ENCODE results near the gene FN3KRP.

Gene FN3KRP

GRCh38 chr17:82687375-82687861 lies 29.1 kb upstream of the FN3KRP start:
- no peak for DNase-seq (ENCODE audit: low read depth, low spot score)

- no peak for DNase-seq (ENCODE audit: low read depth, low spot score)
Measured at GRCh38 chr17:82687871-82688270, 28.6 kb upstream of the FN3KRP start.

DNA sequence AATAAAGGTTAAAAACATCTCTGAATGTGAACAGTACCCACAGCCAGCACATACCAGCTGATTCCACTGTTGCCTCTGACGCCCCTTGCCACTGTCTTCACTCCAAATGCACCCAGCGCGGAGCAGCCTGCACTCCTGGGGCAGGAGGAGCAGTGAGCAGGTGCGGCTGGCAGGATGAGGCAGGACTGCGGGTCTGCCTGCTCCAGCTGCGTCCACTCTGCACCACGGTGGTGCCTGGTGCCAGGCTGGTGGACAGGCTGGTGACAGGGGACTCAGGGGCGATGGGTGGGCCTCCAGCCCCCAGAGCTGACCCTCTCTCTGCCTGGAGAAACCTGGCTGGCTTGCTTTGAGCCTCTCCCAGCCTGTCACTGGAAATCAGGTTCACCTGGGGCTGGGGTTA lies 27.4 kb upstream of the FN3KRP start:
- DNase-seq (ENCODE audit: low read depth, low spot score): no peak

GRCh38 chr17:82690786-82691489 lies 25.6 kb upstream of the FN3KRP start:
- DNase-seq (ENCODE audit: low read depth, low spot score): no peak

DNA sequence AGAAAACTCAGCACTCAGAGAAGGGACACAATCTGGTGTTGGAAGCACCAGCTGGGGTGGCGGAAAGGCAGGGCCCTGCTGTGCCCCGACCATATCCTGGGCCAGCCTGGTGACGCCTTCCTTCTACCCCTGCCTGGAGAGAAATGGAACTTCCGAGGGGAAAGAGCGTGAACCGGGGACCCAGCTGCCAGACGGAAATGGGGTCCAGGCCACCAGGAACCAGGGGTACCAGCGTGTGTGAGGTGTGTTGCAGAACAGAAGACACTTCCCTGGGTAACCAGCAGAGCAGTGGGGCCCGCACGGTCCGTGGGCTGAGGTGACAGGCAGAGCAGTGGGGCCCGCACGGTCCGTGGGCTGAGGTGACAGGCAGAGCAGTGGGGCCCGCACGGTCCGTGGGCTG lies 24.8 kb upstream of the FN3KRP start:
- no peak for DNase-seq (ENCODE audit: low read depth, low spot score)

DNA sequence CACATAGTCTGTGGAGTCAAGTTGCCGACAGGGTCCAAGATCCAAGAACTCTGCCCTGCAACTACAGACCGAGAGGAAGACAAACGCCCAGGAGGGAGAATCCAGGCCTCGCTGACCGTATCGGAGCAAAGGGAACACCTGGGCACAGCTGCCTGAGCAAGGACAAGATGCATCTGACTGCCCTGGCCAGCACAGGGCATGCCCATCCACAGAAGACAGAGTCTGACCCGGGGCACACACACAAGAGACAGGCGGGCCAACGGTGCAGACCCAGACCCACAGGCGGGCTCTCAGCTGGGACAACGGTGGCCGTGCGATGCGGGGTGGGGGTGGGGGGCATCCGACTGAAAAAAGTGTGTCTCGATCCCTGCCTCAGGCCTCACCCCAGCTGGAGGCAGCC lies 24.2 kb upstream of the FN3KRP start:
- no peak for DNase-seq (ENCODE audit: low read depth, low spot score)

DNA sequence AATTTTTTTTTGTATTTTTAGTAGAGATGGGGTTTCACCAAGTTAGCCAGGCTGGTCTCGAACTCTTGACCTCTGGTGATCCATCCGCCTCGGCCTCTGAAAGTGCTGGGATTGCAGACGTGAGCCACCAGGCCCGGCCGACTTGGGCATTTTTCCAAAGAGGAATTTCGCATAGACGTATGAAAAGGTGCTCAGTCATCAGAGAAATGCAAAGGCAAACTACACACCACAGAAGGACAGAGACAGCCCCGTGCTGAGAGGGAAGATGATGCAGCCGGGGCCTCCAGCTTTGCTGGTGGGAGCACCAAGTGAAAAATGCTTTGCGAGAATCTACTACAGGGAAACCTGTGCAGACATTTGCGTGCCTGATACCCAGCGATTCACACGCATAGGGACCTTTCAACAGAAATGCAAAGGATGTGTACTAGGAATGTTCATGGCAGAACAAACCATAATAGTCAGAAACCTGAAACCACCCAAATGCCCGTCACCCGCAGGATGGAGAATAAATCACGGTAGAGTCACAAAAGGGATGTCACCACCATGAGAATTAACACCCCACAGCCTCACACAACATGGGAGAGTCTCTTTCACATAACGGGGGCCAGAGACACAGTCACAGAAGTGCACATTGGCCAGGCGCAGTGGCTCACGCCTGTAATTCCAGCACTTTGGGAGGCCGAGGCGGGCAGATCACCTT lies 23.2 kb upstream of the FN3KRP start:
- no peak for DNase-seq (ENCODE audit: low read depth, low spot score)

- DNase-seq (ENCODE audit: low read depth, low spot score): no peak
Measured at GRCh38 chr17:82694647-82695046, 21.9 kb upstream of the FN3KRP start.

GRCh38 chr17:82696259-82696658 lies 20.2 kb upstream of the FN3KRP start:
- DNase-seq (ENCODE audit: low read depth, low spot score): no peak

GRCh38 chr17:82696916-82697807 lies 19.3 kb upstream of the FN3KRP start:
- no peak for DNase-seq (ENCODE audit: low read depth, low spot score)

- DNase-seq (ENCODE audit: low read depth, low spot score): no peak
Measured at GRCh38 chr17:82697808-82698064, 18.8 kb upstream of the FN3KRP start.

DNA sequence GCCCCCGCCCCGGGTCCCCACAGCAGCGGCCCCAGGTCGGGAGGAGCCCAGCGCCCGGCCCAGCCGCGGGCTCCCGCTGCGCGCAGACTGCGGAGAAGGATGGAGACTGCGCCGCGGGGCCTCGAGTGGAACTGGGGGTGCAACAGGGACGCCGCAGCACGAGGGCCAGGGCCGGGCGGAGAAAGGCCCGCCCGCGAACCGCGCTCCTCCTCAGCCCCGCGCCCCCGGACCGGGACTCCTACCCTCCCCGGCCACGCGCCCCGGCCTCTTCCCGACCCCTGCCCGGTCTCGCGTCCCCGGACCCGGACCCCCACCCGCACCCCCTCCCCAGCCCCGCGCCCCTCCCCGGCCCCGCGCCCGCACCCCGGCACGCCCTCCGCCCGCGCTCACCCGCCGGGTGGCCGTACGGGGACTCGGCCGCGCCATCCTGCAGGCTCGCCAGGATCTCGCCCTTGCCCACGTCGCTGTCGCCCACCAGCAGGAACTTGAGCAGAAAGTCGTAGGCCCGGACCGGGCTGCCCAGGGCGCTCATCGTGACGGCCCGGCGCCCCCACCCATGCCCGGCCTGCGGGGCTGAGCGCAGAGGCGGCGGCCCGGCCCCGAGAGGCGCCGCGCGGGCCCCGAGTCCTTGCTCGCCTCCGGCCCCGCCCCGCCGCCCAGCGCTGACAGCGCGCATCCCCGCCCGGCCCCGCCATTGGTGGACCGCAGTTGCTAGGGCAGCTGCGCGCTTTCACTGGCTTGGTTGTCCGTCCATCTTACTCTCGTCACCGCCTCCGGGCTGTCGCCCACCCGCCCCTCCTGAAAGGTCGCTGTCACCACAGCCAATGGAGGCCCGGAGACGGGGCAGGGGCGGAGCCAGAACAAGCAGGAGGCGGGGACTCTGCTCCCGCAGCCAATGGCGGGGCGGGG lies 18.2 kb upstream of the FN3KRP start, which contains the start of gene RAB40B:
Gene RAB40B, minus strand, starts transcription at position 634 of the 909 bp plus-strand sequence. Its CDS starts 102 bp downstream, at position 532.
- peak; percentile 99 for DNase-seq (ENCODE audit: low read depth, low spot score)

- DNase-seq (ENCODE audit: low read depth, low spot score): peak; percentile 39
Measured at GRCh38 chr17:82698974-82699442, 17.5 kb upstream of the FN3KRP start.

GRCh38 chr17:82699551-82699950 lies 17.0 kb upstream of the FN3KRP start:
- no peak for DNase-seq (ENCODE audit: low read depth, low spot score)

DNA sequence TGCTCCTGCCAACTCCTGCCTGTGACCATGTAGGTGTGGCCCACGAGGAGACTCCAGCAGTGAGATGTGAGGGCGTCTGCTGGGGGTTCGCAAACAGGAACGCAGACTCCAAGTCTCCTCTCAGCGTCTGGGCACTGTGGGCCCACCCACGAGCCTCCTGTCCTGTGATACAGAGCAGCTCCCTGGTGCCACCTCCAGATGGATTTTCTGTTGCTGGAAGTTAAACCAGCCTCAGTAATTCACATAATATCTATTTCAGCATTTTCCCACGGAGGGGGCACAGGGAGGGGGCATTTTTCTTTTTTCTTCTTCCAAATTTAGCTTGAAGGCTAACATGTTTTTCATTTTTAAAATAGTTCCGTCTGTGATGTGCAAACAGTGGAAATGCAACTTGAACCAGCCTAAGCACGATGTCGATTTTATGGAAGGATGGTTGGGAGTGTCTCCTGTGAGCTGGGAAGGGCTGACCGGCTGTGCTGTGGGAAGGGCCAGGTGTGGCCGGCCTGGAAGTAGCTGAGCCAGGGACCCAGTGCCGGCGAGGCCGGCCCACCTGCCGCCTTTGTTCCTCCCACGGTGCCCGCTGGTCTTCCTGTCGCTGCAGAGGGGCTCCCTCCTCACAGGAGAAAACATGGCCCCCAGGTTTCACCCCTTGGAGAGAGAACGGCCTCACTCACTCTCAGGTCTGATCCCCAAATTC lies 14.1 kb upstream of the FN3KRP start:
- no peak for DNase-seq (ENCODE audit: low read depth, low spot score)

- no peak for DNase-seq (ENCODE audit: low read depth, low spot score)
Measured at GRCh38 chr17:82703036-82703745, 13.3 kb upstream of the FN3KRP start.

DNA sequence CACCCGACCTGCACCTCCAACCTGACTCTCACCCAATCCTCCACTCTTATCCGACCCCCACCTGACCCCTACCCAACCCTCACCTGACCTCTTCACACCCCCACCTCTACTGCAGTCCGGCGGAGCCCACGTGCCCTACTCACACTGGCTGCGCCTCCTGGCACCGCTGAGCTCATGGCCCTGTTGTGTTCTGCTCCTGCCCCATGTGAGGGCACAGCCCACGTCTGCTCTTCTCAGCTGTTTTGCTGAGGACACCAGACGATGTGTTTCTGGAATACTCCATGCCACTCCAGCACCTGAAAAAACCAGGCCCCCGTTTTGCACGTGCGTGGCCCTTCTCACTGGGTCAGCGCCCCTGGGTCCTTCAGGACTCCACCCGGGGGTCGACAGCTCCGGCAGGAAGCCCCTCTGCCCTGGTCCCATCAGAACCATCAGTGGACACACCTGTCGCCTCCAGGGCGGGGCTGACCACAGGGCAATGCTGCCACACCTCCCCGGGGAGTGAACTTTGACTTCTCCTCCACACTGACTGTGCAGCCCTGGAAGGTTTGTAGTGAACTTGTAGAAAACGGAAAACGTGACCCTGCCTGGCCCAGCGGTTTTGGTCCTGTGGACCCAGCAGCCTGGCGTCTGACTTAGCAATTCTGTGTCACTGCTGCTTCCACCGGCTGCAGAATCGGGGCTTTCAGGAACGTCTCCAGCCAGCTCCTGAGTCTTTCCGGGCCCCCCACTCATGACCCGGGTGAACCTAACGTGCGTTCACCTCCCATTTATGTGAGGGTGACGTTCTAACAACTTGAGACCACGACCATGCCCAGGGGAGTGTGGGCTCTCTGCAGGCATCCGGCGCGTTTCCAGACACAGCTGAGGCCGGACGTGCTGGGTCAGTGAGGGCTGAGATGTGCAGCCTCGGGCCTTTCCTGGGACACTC lies 12.3 kb upstream of the FN3KRP start:
- no peak for DNase-seq (ENCODE audit: low read depth, low spot score)

- no peak for DNase-seq (ENCODE audit: low read depth, low spot score)
Measured at GRCh38 chr17:82704886-82705285, 11.6 kb upstream of the FN3KRP start.

DNA sequence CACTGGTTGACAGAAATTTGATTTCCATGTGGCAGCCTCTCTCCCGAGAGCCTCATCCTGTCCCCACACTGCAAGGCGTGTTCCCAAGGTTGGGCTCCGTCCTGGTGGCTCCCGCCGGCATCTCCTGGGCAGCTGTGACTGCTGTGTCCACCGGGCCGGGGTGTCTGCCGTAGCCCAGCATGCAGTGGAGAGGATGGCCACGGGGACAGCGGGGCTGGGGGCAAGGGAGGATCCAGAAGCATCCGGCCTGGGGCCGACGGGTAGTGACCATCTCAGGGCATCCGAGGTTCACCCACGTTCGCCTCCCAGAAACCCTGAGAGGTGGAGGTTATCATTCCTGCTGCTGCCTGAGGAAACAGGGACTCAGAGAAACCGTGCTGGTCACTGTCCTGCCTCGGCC lies 10.8 kb upstream of the FN3KRP start:
- no peak for DNase-seq (ENCODE audit: low read depth, low spot score)
